HAP-1 (cell line): ENCODE data around the gene AP1M1.

Experiments used
- DNase-seq, 2 experiments: peaks; one replicate each; pipeline ENCODE4 v3.0.0-alpha.2; 2016 to 2020; ENCODE audit warnings: low spot score in 2 of 2
- H3K27me3 ChIP-seq: fragments of 250-450 bp; sonication (Bioruptor Pico); 2 replicates; pipeline ENCODE4 v1.5.1; 2020; ENCODE audit warnings: low read depth, mild to moderate bottlenecking, moderate library complexity
- H3K36me3 ChIP-seq: fragments of 250-450 bp; sonication (Bioruptor Pico); replicated peaks from 2 replicates; pipeline ENCODE4 v1.5.1; 2020; ENCODE audit warnings: mild to moderate bottlenecking
- H3K4me1 ChIP-seq: fragments of 250-450 bp; sonication (Bioruptor Pico); 2 replicates; pipeline ENCODE4 v1.5.1; 2020; ENCODE audit warnings: mild to moderate bottlenecking
- H3K4me3 ChIP-seq: fragments of 250-450 bp; sonication (Bioruptor Pico); 2 replicates; pipeline ENCODE4 v1.5.1; 2020; ENCODE audit warnings: mild to moderate bottlenecking, moderate library complexity
- H3K9me3 ChIP-seq: fragments of 250-450 bp; sonication (Bioruptor Pico); 2 replicates; pipeline ENCODE4 v1.5.1; 2020; ENCODE audit warnings: mild to moderate bottlenecking, moderate library complexity
- in situ Hi-C: fragments of 300-500 bp; cut with MboI; formaldehyde crosslinking; loops from 3 replicates; pipeline ENCODE4 v1.14.3; 2020; ENCODE audit warnings: low sequenced_read_pairs, inconsistent platforms, mixed read lengths

AP1M1 gene

DNA sequence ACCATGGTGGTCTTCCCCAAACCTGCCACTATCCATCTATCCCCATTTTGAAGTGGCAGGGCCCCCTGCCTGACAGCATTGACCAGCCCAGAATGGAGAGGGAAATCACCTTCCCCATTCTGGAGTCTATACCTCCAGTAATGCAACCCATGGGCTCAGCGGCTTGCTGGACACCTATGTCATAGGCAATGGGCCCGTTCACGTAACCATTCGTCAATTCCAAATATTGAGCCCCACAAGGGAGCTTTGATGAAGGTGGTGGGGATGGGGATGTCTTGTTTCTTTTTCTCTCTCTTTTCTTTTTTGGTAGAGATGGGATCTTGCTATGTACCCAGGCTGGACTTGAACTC lies 63.1 kb downstream of the AP1M1 start:
- in situ Hi-C loops = no loop called here
- Histone ChIP-seq H3K36me3 (no peaks in the 10 kb centered on the region), H3K9me3 (no peaks in the 10 kb centered on the region), H3K4me1 (no peaks in the 10 kb centered on the region), H3K4me3 (no peak overlapping the region), H3K27me3 (peaks cover 3% of the 10 kb centered on the region; the same call in 1 of the 2 replicates)
- no peak for DNase-seq

DNA sequence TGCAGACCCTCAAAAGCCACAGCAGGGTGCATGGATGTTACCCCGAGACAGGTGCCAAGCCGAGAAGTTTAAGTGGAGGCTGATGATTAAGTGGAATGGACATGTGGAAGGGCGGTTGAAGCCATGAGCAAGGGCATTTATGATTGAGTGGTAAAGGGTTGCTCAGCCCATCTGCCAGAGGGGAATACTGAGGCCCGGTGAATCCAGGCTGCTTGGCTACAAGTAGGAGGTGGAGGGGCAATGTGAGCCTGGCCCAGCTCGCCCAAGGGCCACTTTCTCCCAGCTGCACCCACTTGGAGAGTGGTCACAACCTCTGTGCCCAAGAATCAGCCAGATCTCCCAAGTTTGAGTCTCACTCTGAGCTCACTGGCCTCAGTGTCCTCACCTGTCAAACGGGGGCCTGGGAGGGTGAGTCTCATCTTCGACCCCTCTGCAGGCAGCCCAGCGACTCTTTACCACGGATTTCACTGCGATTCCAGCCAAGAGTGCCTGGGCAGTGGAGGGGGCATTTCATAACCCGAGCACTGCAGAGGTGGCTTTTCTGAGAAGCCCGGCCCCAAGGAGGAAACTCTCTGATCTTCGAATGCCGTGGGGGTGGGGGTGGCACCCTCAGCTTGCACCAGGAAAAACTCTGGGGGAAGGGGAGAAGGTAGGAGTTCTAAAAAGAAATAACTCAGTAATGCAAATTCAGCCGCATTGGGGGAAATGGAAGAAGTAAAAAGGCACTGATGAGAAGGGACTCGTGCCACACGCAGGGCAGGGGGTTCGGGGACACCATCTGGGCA lies 64.1 kb downstream of the AP1M1 start:
- Histone ChIP-seq H3K4me3 (no peak overlapping the region), H3K36me3 (no peaks in the 10 kb centered on the region), H3K27me3 (peaks cover 3% of the 10 kb centered on the region; the same call in 1 of the 2 replicates), H3K9me3 (no peaks in the 10 kb centered on the region), H3K4me1 (no peaks in the 10 kb centered on the region)
- no peak for DNase-seq
- in situ Hi-C loops = no loop called here

DNA sequence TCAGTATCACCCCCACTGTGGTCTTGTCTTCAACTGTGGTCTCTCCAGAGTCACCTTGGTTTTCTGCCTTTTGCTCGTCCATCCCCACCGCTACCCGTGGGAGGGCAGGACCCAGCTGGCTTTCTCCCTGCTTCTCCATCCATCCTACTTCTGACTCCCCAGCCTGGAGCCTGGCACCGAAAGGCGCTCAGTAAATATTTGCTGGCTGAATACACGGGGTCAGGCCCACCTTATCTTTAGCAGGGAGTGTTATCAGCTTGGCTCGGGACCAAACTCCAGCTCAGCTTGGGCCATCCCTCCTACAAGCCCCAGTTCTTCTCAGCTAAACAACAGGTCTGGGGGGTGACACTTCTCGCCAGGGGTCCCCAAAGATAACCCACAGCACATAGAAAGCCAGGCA lies 64.9 kb downstream of the AP1M1 start:
- H3K9me3 ChIP-seq = no peaks in the 10 kb centered on the region
- no peaks in the 10 kb centered on the region for H3K36me3 ChIP-seq
- no peaks in the 10 kb centered on the region for H3K4me1 ChIP-seq
- DNase-seq = no peak
- in situ Hi-C loops = no loop called here
- H3K27me3 ChIP-seq = peaks cover 3% of the 10 kb centered on the region; the same call in 1 of the 2 replicates
- no peak overlapping the region for H3K4me3 ChIP-seq

DNA sequence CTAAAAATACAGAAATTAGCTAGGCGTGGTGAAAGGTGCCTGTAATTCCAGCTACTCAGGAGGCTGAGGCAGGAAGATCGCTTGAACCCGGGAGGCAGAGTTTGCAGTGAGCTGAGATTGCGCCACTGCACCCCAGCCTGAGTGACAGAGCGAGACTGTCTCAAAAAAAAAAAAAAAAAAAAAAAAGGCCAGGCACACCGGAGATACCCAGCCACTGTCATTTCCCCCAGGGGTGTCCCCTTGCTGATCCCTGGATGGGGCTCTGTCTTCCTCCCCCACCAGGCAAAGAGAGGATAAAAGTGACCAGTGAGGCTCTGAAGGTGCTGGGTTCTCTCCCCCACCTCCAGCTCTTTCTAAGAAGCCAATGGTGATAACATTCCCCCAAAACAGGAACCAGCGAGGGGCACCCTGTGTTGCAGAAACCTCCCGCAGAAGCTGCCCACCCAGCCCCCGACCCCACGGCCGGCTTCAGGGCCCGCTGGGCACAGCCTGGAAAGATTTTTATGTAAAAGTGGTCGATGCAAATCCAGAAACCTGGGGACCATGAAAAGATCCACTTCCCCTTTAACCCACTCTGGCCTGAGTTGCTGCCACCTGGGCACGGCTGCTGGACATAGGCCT lies 65.5 kb downstream of the AP1M1 start:
- Histone ChIP-seq H3K9me3 (no peaks in the 10 kb centered on the region), H3K4me1 (no peaks in the 10 kb centered on the region), H3K36me3 (no peaks in the 10 kb centered on the region), H3K4me3 (no peak overlapping the region), H3K27me3 (peaks cover 3% of the 10 kb centered on the region; the same call in 1 of the 2 replicates)
- DNase-seq = no peak
- in situ Hi-C loops = no loop called here

DNA sequence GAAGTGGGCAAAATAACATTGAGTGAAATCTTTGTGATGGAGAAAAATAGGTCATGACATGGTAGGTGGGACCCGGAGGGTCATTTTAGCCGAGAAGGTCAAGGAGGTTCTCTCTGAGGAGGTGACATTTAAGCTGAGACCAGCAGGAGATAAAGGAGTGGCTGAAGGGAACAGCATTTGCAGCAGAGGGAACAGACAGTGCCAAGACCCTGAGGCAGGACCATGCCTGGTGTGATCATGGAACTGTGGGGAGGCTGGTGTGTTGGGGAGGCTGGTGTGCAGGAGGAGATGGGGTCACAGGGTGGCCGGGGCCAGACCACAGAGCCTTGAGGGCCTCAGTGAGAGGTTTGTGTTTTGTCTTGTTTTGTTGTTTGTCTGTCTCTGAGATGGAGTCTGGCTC lies 67.5 kb downstream of the AP1M1 start:
- no peaks in the 10 kb centered on the region for H3K9me3 ChIP-seq
- no peaks in the 10 kb centered on the region for H3K36me3 ChIP-seq
- peaks cover 3% of the 10 kb centered on the region; the same call in 1 of the 2 replicates for H3K27me3 ChIP-seq
- in situ Hi-C loops = no loop called here
- no peak for DNase-seq
- H3K4me3 ChIP-seq = no peak overlapping the region
- no peaks in the 10 kb centered on the region for H3K4me1 ChIP-seq

DNA sequence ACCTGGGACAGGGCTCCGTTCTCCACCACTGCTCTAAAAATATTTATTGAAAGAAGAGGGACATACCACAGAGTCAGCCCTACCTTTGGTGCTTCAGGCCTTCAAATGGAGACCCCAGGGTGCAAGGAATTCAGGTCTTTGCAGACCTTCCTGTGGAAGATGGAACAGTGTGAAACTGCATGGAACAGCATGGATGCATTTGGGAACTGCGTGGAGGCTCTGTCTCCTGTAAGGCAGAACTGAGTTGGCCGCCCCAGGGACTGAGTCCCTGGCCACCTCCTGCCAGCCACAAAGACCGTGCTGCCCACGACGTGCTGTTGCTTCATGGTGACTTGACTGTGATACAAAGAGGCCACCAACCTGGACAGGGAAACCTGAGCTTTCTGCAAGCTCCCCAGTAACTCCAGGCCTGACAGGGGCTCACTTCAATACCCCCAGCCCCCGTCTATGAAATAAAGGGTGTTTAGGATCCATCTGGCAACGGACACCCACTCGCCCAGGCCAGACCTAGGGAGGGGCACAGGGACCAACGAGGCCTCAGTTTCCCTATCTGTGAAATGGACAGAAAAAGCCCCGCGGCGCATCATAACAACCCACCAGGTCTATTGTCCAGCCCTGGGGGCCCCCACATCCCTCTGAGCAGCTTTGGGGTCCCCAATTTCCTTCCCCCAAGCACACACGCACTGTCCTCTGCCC lies 68.3 kb downstream of the AP1M1 start:
- Histone ChIP-seq H3K27me3 (peaks cover 3% of the 10 kb centered on the region; the same call in 1 of the 2 replicates), H3K9me3 (no peaks in the 10 kb centered on the region), H3K4me1 (no peaks in the 10 kb centered on the region), H3K4me3 (no peak overlapping the region), H3K36me3 (no peaks in the 10 kb centered on the region)
- in situ Hi-C loops = no loop called here
- DNase-seq = no peak

DNA sequence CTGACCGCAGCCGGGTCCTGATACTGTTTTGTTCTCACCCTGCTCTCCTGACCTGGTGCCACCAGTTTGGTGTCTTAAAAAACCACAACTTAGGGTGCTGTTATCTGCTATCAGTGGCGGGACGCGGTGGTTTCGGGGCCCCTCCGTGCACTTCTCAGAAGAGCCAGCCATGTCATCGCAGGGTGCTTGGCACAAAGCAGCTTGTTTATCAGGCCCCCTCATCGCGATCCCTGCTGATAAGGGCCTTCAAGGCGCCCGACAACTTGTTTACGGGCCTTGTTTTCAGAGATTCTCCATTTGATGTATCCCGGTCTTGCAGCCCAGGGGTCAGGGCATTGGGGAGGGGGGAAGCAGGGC lies 68.9 kb downstream of the AP1M1 start:
- no peaks in the 10 kb centered on the region for H3K9me3 ChIP-seq
- in situ Hi-C loops = no loop called here
- H3K36me3 ChIP-seq = no peaks in the 10 kb centered on the region
- peaks cover 3% of the 10 kb centered on the region; the same call in 1 of the 2 replicates for H3K27me3 ChIP-seq
- no peak overlapping the region for H3K4me3 ChIP-seq
- DNase-seq = no peak
- H3K4me1 ChIP-seq = no peaks in the 10 kb centered on the region

DNA sequence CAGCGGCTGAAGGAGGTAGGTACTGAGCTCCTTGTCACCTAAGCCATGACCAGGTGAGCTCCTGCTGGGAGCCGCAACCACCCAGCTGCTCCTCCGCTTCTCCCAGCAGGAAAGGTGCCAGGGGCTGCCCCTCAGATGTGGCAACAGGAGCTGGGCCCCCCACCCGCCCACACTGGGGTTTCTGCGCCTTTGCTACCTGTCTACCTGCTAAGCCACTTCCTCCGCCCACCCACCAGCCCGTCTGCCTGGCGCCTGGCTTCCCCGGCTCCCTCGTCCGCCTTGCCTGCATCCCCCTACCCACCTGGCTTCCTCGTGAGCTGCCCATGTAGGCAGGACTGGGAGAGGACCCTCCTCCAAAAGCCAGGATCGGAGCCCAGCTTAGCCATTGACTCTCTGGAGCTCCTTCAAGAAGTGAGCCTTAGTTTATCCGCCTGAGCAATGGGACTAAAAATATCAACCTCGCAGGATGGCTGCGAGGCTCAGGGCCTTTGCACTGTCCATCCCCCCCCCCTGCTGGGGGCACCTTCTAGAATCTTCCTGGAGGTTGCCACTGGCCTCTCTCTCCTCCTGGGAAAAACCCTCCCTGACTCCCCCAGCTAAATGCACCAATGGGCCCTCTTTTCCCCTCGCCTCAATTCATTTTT lies 71.1 kb downstream of the AP1M1 start:
- H3K27me3 ChIP-seq = no peaks in the 10 kb centered on the region
- in situ Hi-C loops = no loop called here
- H3K36me3 ChIP-seq = no peaks in the 10 kb centered on the region
- no peak for DNase-seq
- no peaks in the 10 kb centered on the region for H3K4me1 ChIP-seq
- no peak overlapping the region for H3K4me3 ChIP-seq
- no peaks in the 10 kb centered on the region for H3K9me3 ChIP-seq

DNA sequence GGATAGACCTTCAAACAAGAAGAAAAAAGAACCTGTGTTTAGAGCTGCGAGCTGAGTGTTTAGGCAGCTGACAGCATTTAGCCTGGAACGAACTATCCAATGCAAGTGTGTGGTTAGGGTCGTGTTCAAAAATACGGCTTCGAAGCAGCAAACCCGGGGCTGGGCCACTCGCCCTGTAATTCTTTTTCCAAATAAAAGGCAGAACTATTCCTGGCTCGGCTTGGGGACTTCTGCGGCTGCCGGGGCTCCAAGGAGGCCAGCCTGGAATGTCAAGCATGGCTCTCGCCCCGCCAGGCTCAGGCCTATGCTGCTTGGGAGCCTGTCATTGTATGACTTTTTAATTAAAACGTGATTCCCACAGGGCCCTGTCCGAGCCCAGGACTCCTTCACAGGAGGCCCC lies 75.2 kb downstream of the AP1M1 start:
- no peak for DNase-seq
- no peaks in the 10 kb centered on the region for H3K36me3 ChIP-seq
- H3K9me3 ChIP-seq = no peaks in the 10 kb centered on the region
- H3K4me3 ChIP-seq = no peak overlapping the region
- H3K27me3 ChIP-seq = no peaks in the 10 kb centered on the region
- in situ Hi-C loops = no loop called here
- no peaks in the 10 kb centered on the region for H3K4me1 ChIP-seq

DNA sequence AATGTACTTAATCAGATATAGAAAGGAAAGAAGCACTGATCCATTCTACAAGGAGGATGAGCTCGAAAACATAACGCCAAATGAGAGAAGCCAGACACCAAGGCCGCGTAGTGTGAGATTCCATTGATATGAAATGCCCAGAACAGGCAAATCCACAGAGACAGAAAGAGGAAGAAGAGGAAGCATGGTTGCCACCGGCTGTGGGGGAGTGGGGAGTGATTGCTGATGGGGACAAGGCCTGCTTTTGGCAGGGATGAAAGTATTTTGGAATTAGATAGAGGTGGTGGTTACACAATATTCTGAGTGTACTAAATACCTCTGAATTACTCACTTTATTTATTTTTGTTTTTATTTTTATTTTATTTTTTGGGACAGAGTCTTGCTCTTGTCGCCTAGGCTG lies 76.7 kb downstream of the AP1M1 start:
- Histone ChIP-seq H3K4me1 (no peaks in the 10 kb centered on the region), H3K4me3 (no peak overlapping the region), H3K9me3 (no peaks in the 10 kb centered on the region), H3K27me3 (no peaks in the 10 kb centered on the region), H3K36me3 (no peaks in the 10 kb centered on the region)
- no peak for DNase-seq
- in situ Hi-C loops = no loop called here

DNA sequence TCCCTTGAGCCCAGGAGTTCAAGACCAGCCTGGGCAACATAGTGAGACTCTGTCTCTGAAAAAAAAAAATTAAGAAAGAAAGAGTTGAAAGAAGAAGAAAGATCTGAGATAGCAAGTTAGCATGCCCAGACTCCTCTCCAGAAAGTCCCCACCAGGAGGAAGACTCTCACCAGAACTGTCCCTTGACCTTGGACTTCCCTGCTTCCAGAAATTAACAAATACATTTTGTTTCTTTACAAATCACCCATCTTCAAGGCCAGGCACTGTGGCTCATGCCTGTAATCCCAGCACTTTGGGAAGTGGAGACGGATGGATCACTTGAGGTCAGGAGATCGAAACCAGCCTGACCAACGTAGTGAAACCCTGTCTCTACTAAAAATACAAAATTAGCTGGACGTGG lies 82.6 kb downstream of the AP1M1 start:
- H3K9me3 ChIP-seq = no peaks in the 10 kb centered on the region
- in situ Hi-C loops = no loop called here
- H3K27me3 ChIP-seq = 0 out of 2 replicates have a peak, but pooled peaks cover 1% of the 10 kb centered on the region
- DNase-seq = no peak
- no peaks in the 10 kb centered on the region for H3K4me1 ChIP-seq
- no peaks in the 10 kb centered on the region for H3K36me3 ChIP-seq
- no peak overlapping the region for H3K4me3 ChIP-seq

DNA sequence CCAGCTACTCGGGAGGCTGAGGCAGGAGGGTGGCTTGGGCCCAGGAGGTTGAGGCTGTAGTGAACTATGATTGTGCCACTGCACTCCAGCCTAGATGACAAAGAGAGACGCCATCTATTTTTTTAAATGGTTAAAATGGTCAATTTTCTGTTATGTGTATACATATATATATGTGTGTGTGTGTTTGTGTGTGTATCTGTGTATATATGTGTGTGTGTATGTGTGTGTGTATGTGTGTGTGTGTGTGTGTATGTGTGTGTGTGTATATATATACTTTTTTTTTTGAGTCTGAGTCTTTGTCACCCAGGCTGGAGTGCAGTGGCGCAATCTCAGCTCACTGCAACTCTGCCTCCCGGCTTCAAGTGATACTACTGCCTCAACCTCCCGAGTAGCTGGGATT lies 84.0 kb downstream of the AP1M1 start:
- DNase-seq = no peak
- Histone ChIP-seq H3K27me3 (0 out of 2 replicates have a peak, but pooled peaks cover 2% of the 10 kb centered on the region), H3K4me3 (no peak overlapping the region), H3K36me3 (no peaks in the 10 kb centered on the region), H3K4me1 (no peaks in the 10 kb centered on the region), H3K9me3 (no peaks in the 10 kb centered on the region)
- in situ Hi-C loops = no loop called here

DNA sequence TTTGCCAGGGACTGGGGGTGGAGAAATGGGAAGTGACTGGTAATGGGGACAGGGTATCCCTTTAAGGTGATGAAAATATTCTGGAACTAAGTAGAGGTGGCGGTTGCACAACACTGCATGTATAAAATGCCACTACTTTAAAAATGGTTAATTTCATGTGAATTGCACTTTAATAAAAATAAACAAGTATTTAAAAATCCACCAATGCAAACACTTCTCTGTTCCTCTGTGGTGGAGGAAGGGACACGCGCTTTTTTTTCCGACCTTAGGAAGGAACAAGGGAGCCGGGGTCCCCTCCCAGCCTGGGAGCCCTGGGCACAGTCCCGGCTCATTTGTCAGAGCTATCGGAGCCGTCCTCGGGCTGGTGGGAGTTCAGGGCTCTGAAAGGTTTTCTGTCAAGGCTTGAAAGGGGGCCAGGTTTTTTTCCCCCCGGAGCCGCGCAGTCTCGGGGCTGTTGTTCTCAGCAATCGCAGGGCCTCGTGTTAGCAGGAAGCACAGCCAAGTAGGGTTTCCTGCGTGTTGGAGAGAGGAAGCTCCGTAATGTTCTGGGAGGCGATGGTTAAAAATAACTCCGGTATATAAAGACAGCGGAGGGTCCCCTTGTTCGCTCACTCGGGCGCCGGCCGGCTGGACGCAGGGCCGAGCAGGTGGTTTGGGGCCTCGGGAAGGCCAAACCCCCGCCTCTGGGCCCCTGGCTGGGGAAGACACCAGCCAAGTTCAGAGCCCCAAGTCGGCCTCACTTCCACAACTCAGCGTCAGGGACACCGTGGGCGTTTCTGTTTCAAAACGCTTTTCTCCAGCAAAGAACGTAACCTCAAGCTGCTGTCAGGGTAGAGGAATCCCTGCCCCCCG lies 85.7 kb downstream of the AP1M1 start:
- in situ Hi-C loops = no loop called here
- Histone ChIP-seq H3K9me3 (no peaks in the 10 kb centered on the region), H3K36me3 (no peaks in the 10 kb centered on the region), H3K4me3 (no peak overlapping the region), H3K4me1 (no peaks in the 10 kb centered on the region), H3K27me3 (0 out of 2 replicates have a peak, but pooled peaks cover 2% of the 10 kb centered on the region)
- DNase-seq = no peak
